A673 (cell line): ENCODE measurements around the gene MEN1. TPM values are rescaled to one million over a fixed set of nuclear protein-coding genes. Genes with fewer than 3 reads are reported as not detected.

ENCODE experiments used
- BruUV-seq: library from RNA; stranded (reverse); fragments of 400-500 nt; replicated peaks from 2 replicates; lab custom pipeline; 2021; lab: Mats Ljungman, UMichigan
- CTCF ChIA-PET: fragments of 300-600 bp; sonication (Branson Sonifier 250); formaldehyde crosslinking; loops from one replicate; lab custom pipeline; 2022; ENCODE audit warnings: antibody characterized with exemption; lab: Charles Lee
- POLR2A ChIA-PET: fragments of 300-600 bp; sonication (Branson Sonifier 250); formaldehyde crosslinking; loops from one replicate; lab custom pipeline; 2022; ENCODE audit warnings: antibody characterized with exemption; ENCODE audit not compliant: low non-redundant PET; lab: Charles Lee
- DNase-seq: peaks from one replicate; pipeline ENCODE4 v3.0.0-alpha.2; 2015; ENCODE audit warnings: low spot score
- H3K27ac ChIP-seq: fragments of 200-600 bp; sonication (generic); 2 replicates; pipeline ENCODE4 v1.5.1; 2016; ENCODE audit warnings: mixed run types, low read depth, mild to moderate bottlenecking, mixed read lengths, antibody characterized with exemption, low read length; ENCODE audit not compliant: poor library complexity, severe bottlenecking
- H3K27me3 ChIP-seq: fragments of 200-600 bp; sonication (generic); replicated peaks from 2 replicates; pipeline ENCODE4 v1.6.1; 2017; ENCODE audit warnings: mixed run types, low read depth, mild to moderate bottlenecking, mixed read lengths, antibody characterized with exemption, low read length; ENCODE audit not compliant: insufficient read depth, poor library complexity
- H3K36me3 ChIP-seq: fragments of 200-600 bp; sonication (generic); 2 replicates; pipeline ENCODE4 v1.6.1; 2016; ENCODE audit warnings: mixed run types, mild to moderate bottlenecking, mixed read lengths, antibody characterized with exemption, low read length; ENCODE audit not compliant: insufficient read depth, poor library complexity, severe bottlenecking
- H3K4me1 ChIP-seq: fragments of 200-600 bp; sonication (generic); 2 replicates; pipeline ENCODE4 v1.6.1; 2017; ENCODE audit warnings: mixed run types, mild to moderate bottlenecking, mixed read lengths, antibody characterized with exemption, low read length; ENCODE audit not compliant: insufficient read depth, poor library complexity, severe bottlenecking
- H3K4me3 ChIP-seq: fragments of 200-600 bp; sonication (generic); 2 replicates; pipeline ENCODE4 v1.5.1; 2016; ENCODE audit warnings: low read depth, mixed run types, mild to moderate bottlenecking, mixed read lengths, low read length; ENCODE audit not compliant: poor library complexity, severe bottlenecking
- H3K9me3 ChIP-seq: fragments of 200-600 bp; sonication (generic); 2 replicates; pipeline ENCODE4 v1.6.1; 2016; ENCODE audit warnings: mixed run types, low read depth, mild to moderate bottlenecking, mixed read lengths, antibody characterized with exemption, low read length; ENCODE audit not compliant: poor library complexity, severe bottlenecking
- CTCF ChIP-seq: fragments of 300-800, 200-600 bp; sonication (generic); conservative IDR thresholded peaks from 2 replicates; pipeline ENCODE4 v1.5.1; 2017; ENCODE audit warnings: low read depth, mild to moderate bottlenecking, antibody characterized with exemption, low read length, moderate library complexity, mixed read lengths
- EZH2 ChIP-seq: fragments of 200-600 bp; sonication (generic); IDR thresholded peaks from 2 replicates; pipeline ENCODE4 v1.6.1; 2017; ENCODE audit warnings: borderline replicate concordance, low read depth, mild to moderate bottlenecking, mixed read lengths, antibody characterized with exemption, low read length; ENCODE audit not compliant: poor library complexity, severe bottlenecking
- intact Hi-C: fragments of 100-400 bp; cut with micrococcal nuclease; formaldehyde crosslinking; loops from one replicate; pipeline ENCODE4 v1.10.0; 2022; ENCODE audit not compliant: unreplicated experiment
- total RNA-seq: library from RNA; stranded (reverse); gene quantifications from 2 replicates; pipeline ENCODE4 v1.2.3, GENCODE V29; 2021

The MEN1 gene
- total RNA-seq, 1 experiment from 2014 or later = 45.7 TPM

GRCh38 chr11:64787526-64788320 lies 22.6 kb downstream of the MEN1 start:
- no peaks in the 10 kb centered on the region for H3K27me3 ChIP-seq
- ChIA-PET CTCF (interaction anchor here (0.8 kb wide), 1 partner anchor 12 kb away, joined by 4 read pairs; no protein-coding TSS in a partner anchor), POLR2A (no interaction called here)
- intact Hi-C loops = loop anchor here (10.0 kb wide), 1 partner anchor 327 kb away; the partner anchor contains the start of genes TM7SF2 and ZNHIT2
- peak; percentile 55 for DNase-seq
- H3K27ac ChIP-seq = no peak overlapping the region
- H3K36me3 ChIP-seq = peaks cover 4% of the 10 kb centered on the region
- no peaks in the 10 kb centered on the region for H3K9me3 ChIP-seq
- no peak overlapping the region for H3K4me3 ChIP-seq
- BruUV-seq = no TSS peak
- TF ChIP-seq EZH2 (no peak), CTCF (peak; percentile 88)
- H3K4me1 ChIP-seq = no peaks in the 10 kb centered on the region

- BruUV-seq = no TSS peak
- intact Hi-C loops = loop anchor here (10.0 kb wide), 1 partner anchor 328 kb away; the partner anchor contains the start of genes TM7SF2 and ZNHIT2
- H3K27me3 ChIP-seq = no peaks in the 10 kb centered on the region
- H3K4me3 ChIP-seq = no peak overlapping the region
- peaks cover 4% of the 10 kb centered on the region for H3K36me3 ChIP-seq
- no peak overlapping the region for H3K27ac ChIP-seq
- DNase-seq = no peak
- no peaks in the 10 kb centered on the region for H3K4me1 ChIP-seq
- ChIA-PET POLR2A (no interaction called here), CTCF (no interaction called here)
- no peak for TF ChIP-seq CTCF
- TF ChIP-seq EZH2 = no peak
- H3K9me3 ChIP-seq = no peaks in the 10 kb centered on the region
Observed at GRCh38 chr11:64786308-64786707, 24.0 kb downstream of the MEN1 start.

- CTCF ChIA-PET = no interaction called here
Observed at GRCh38 chr11:64784813-64785581, 25.4 kb downstream of the MEN1 start.

More at GRCh38 chr11:64784813-64785581, 25.4 kb downstream of the MEN1 start:
- DNase-seq = no peak
- no TSS peak for BruUV-seq
- Histone ChIP-seq H3K9me3 (no peaks in the 10 kb centered on the region), H3K27me3 (no peaks in the 10 kb centered on the region), H3K27ac (no peak overlapping the region), H3K4me1 (no peaks in the 10 kb centered on the region), H3K4me3 (no peak overlapping the region), H3K36me3 (peaks cover 3% of the 10 kb centered on the region)
- TF ChIP-seq EZH2 (no peak), CTCF (no peak)
- POLR2A ChIA-PET = no interaction called here
- intact Hi-C loops = loop anchor here (10.0 kb wide), 1 partner anchor 330 kb away; the partner anchor contains the start of genes TM7SF2 and ZNHIT2
